Stimulated activated memory B cell treated with anti-CD40 and anti-IgM and Interleukin-4, amounts not matched to agents 10 μg/mL and 1 μg/mL and 100 μg/mL, for 72 hours (primary cell): ENCODE data around the gene CHRM5.
"Not testable (repeated sequence)": the region's sequence is repeated elsewhere in the genome, so short reads cannot be mapped to it uniquely, and the experiment has no call there.

ENCODE experiments used
- ATAC-seq: fragments of 150-1000 bp; cut with Tn5 transposase; 2 replicates; pipeline ENCODE4 v1.10.0; 2021
- H3K27ac Mint-ChIP-seq: one replicate; pipeline ENCODE4 v1.8.0; 2022; ENCODE audit warnings: mild to moderate bottlenecking, mixed read lengths
- H3K27me3 Mint-ChIP-seq: one replicate; pipeline ENCODE4 v1.8.0; 2022; ENCODE audit warnings: mixed read lengths
- H3K36me3 Mint-ChIP-seq: one replicate; pipeline ENCODE4 v1.8.0; 2022; ENCODE audit warnings: mixed read lengths
- H3K4me1 Mint-ChIP-seq: one replicate; pipeline ENCODE4 v1.8.0; 2022; ENCODE audit warnings: mixed read lengths
- H3K4me3 Mint-ChIP-seq: one replicate; pipeline ENCODE4 v1.8.0; 2022; ENCODE audit warnings: mild to moderate bottlenecking, moderate library complexity, mixed read lengths
- H3K9me3 Mint-ChIP-seq: one replicate; pipeline ENCODE4 v1.8.0; 2022; ENCODE audit warnings: mixed read lengths

Gene CHRM5

DNA sequence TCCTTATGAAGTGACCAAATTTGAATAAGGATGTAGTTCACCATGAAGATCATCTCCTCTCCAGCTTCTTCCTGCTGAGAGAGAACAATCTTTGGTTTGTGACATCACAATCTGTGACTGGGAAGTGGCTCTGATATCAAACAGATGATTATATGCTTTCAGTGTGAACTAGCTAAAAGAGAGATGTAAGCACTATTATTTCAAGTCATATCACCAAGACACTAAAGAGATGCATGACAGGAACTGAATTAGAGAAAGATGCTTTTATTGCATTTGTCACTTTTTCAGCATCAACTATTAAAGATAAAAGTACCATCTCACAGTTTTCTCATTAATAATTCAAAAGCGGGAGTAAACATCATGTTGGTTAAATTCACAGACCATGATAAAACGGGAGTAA is 3.5 kb downstream of the CHRM5 start:
- Mint-ChIP-seq H3K9me3 (no peaks in the 10 kb centered on the region), H3K27me3 (no peaks in the 10 kb centered on the region), H3K36me3 (peaks cover 5% of the 10 kb centered on the region), H3K4me1 (no peaks in the 10 kb centered on the region), H3K27ac (no peak overlapping the region), H3K4me3 (no peak overlapping the region)
- no peak for ATAC-seq

DNA sequence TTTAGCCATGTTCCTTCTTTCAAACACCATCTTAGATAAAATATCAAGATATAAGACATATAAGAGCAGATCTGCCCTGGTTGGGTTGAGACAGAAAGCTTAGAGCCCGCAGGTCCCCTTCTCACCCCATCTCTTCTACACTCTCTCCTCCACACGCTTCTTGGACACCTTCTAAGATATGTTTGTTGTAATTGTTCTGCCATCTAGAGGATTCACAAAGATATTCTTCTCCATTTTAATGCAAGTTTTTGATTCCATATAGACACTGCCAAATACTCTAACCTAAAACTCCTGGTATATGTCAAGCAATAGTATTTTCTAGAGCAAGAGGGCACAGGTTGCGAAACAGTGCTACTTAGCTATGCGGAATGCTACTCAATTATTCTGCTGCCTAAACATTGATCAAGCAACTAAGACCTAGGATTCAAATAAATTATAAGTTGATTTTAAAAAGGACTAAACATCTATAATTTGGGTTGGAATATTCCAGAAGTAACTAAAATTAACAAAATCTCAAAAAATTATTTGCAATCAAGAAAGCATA is 6.8 kb downstream of the CHRM5 start:
- Mint-ChIP-seq H3K9me3 (no peaks in the 10 kb centered on the region), H3K27ac (no peak overlapping the region), H3K36me3 (peaks cover 6% of the 10 kb centered on the region), H3K4me3 (no peak overlapping the region), H3K27me3 (no peaks in the 10 kb centered on the region), H3K4me1 (peaks cover 6% of the 10 kb centered on the region)
- no peak for ATAC-seq

DNA sequence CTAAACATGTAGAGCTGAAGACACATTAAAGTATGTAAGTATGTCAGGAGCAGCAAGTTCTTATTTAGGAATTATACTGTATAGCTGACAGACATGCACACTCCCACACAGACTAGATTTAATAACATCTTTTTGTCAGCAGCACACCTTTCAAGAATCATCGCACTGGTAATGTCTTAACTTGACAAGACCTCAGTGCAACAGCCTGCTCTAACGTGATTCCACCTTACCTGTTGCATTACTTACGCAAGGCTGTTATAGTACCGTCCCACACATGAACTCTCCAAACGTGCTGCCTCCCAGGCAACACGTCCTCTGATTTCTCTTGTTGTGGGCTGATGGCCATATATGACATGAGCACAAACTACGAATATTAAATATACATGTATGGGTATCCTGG is 11.9 kb downstream of the CHRM5 start:
- Mint-ChIP-seq H3K4me3 (no peak overlapping the region), H3K27ac (no peak overlapping the region), H3K9me3 (no peaks in the 10 kb centered on the region)

DNA sequence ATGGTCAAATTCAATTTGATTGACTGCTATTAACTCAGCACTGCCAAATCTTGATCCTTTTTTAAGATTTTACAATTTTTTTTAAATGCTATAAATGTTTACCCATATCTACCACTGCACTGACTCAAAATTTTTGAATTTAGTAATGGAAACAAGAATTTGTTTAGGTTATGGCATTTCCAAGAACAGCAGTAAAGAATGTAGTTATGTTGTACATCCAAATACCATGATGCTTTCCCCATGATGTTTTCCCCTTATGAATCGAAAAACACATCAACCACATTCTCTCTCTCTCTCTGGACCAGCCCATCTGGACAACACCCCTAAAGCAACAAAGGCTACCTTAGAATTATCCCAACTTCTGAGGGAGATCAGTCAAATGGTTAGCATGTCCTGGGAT is 14.2 kb downstream of the CHRM5 start:
- H3K36me3 Mint-ChIP-seq: peaks cover 5% of the 10 kb centered on the region
- no peak for ATAC-seq
- no peak overlapping the region for H3K4me3 Mint-ChIP-seq
- peaks cover 5% of the 10 kb centered on the region for H3K4me1 Mint-ChIP-seq
- H3K9me3 Mint-ChIP-seq: no peaks in the 10 kb centered on the region
- H3K27me3 Mint-ChIP-seq: no peaks in the 10 kb centered on the region
- H3K27ac Mint-ChIP-seq: no peak overlapping the region

More for the DNA sequence above, 11.9 kb downstream of the CHRM5 start:
- ATAC-seq: no peak
- H3K36me3 Mint-ChIP-seq: peaks cover 6% of the 10 kb centered on the region
- H3K4me1 Mint-ChIP-seq: peaks cover 6% of the 10 kb centered on the region
- no peaks in the 10 kb centered on the region for H3K27me3 Mint-ChIP-seq

GRCh38 chr15:33985287-33985686 is 17.0 kb downstream of the CHRM5 start:
- no peak overlapping the region for H3K4me3 Mint-ChIP-seq
- H3K9me3 Mint-ChIP-seq: no peaks in the 10 kb centered on the region
- no peaks in the 10 kb centered on the region for H3K4me1 Mint-ChIP-seq
- H3K36me3 Mint-ChIP-seq: peaks cover 8% of the 10 kb centered on the region
- ATAC-seq: no peak
- H3K27me3 Mint-ChIP-seq: no peaks in the 10 kb centered on the region
- no peak overlapping the region for H3K27ac Mint-ChIP-seq

DNA sequence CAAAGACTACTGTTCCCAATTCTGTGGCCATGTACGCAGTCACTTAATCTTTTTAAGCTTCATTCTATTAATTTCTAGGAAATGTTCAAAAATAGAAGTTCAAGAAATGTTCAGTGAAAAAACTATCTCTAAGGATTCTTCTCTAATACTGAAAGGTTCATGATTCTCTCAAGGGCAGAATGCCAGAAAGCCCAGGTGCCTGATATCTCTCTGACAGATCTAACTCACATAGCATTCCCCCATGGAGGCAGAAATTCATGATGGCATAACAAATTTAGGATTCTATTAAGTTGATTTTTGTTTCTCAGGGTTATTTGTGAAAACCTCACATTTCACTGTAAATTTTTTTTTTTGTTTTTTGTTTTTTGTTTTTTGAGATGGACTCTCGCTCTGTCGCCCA is 17.5 kb downstream of the CHRM5 start:
- no peak overlapping the region for H3K4me3 Mint-ChIP-seq
- no peak for ATAC-seq
- H3K4me1 Mint-ChIP-seq: no peaks in the 10 kb centered on the region
- peaks cover 8% of the 10 kb centered on the region for H3K36me3 Mint-ChIP-seq
- H3K27me3 Mint-ChIP-seq: no peaks in the 10 kb centered on the region
- no peak overlapping the region for H3K27ac Mint-ChIP-seq
- H3K9me3 Mint-ChIP-seq: no peaks in the 10 kb centered on the region

- H3K36me3 Mint-ChIP-seq: peaks cover 15% of the 10 kb centered on the region
- ATAC-seq: no peak
- no peaks in the 10 kb centered on the region for H3K27me3 Mint-ChIP-seq
- no peak overlapping the region for H3K4me3 Mint-ChIP-seq
- no peak overlapping the region for H3K27ac Mint-ChIP-seq
- H3K9me3 Mint-ChIP-seq: no peaks in the 10 kb centered on the region
- peaks cover 7% of the 10 kb centered on the region for H3K4me1 Mint-ChIP-seq
Observed at GRCh38 chr15:33987444-33987843, 19.1 kb downstream of the CHRM5 start.

DNA sequence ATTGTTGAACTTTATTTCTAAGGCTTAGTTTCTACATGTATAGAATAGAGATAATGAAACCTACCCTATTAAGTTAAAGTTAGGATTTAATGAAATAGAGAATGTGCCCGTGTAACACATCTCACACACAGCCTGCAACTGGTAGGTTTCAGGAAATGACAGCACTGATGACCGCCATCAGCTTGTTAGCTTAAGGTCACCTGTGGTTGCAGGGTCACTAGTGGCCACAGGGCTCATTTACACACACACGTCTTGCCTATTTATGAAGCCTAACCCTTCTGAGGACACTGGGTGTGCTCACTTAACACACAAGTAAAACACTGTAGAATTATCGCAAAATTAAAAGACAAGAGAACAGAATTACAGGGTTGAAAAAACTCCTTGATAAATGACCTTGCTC is 20.1 kb downstream of the CHRM5 start:
- Mint-ChIP-seq H3K27ac (no peak overlapping the region), H3K9me3 (no peaks in the 10 kb centered on the region), H3K4me1 (peaks cover 7% of the 10 kb centered on the region), H3K27me3 (no peaks in the 10 kb centered on the region), H3K36me3 (peaks cover 15% of the 10 kb centered on the region), H3K4me3 (no peak overlapping the region)
- no peak for ATAC-seq

- H3K27ac Mint-ChIP-seq: no peak overlapping the region
- peaks cover 7% of the 10 kb centered on the region for H3K4me1 Mint-ChIP-seq
- no peak overlapping the region for H3K4me3 Mint-ChIP-seq
- peaks cover 10% of the 10 kb centered on the region for H3K36me3 Mint-ChIP-seq
- no peak for ATAC-seq
- no peaks in the 10 kb centered on the region for H3K9me3 Mint-ChIP-seq
- no peaks in the 10 kb centered on the region for H3K27me3 Mint-ChIP-seq
Observed at GRCh38 chr15:33994005-33994615, 25.8 kb downstream of the CHRM5 start.

DNA sequence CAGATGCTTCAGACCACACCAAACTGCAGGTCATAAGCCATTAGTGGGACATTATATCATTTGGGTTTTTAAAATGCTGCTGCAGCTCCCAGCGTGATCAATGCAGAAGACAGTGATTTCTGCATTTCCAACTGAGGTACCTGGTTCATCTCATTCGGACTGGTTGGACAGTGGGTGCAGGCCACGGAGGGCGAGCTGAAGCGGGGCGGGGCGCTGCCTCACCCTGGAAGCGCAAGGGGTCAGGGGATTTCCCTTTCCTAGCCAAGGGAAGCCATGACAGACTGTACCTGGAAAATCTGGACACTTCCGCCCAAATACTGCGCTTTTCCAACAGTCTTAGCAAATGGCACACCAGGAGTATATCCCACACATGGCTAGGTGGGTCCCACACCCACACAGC is 27.4 kb downstream of the CHRM5 start:
- not testable (repeated sequence) for ATAC-seq, H3K4me1 Mint-ChIP-seq, H3K9me3 Mint-ChIP-seq, H3K27me3 Mint-ChIP-seq, H3K4me3 Mint-ChIP-seq, H3K27ac Mint-ChIP-seq, H3K36me3 Mint-ChIP-seq

DNA sequence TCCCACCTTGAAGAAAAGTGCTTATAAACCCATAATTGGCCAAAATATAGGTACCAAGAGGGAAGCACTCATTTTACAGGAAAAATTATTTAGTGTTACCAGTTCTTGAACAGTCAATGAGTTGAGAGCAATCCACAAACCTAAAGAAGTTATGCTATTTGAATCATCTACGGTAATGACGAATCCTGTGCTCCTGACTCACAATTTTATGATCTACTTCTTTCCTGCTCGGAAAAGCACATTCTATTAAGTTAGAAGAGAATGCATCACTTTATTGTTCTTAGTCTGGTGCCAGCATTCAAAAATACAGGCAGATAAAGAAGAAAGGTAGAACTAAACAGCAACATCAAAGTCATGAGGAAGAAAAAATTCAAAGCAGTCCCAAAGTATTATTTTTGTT is 33.2 kb downstream of the CHRM5 start:
- H3K27ac Mint-ChIP-seq: no peak overlapping the region
- H3K4me3 Mint-ChIP-seq: no peak overlapping the region
- H3K9me3 Mint-ChIP-seq: no peaks in the 10 kb centered on the region
- peaks cover 11% of the 10 kb centered on the region for H3K36me3 Mint-ChIP-seq
- H3K4me1 Mint-ChIP-seq: no peaks in the 10 kb centered on the region
- no peaks in the 10 kb centered on the region for H3K27me3 Mint-ChIP-seq
- ATAC-seq: no peak

DNA sequence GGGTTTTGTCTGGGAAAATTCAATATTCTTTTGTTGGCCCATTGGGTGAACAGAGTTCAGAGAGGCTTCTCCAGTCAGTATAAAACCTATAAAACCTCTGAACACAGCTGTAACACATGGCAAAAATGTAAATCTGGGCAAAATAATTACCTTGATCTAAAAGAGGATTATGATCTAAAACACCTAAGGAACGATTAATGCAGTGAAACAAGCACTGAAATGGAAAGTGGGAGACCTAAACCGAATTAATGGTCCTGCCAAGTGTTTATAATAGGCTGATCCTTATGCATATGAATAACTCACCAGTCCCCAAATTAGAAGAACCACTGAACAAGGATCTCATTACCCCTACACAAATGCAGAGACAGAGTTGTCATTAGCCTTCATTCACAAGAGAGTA is 38.1 kb downstream of the CHRM5 start:
- Mint-ChIP-seq H3K36me3 (peaks cover 9% of the 10 kb centered on the region), H3K4me3 (no peak overlapping the region), H3K9me3 (no peaks in the 10 kb centered on the region), H3K27me3 (no peaks in the 10 kb centered on the region), H3K4me1 (no peaks in the 10 kb centered on the region), H3K27ac (no peak overlapping the region)
- ATAC-seq: no peak

GRCh38 chr15:34009656-34010055 is 41.4 kb downstream of the CHRM5 start:
- Mint-ChIP-seq H3K4me1 (peaks cover 4% of the 10 kb centered on the region), H3K4me3 (no peak overlapping the region), H3K9me3 (no peaks in the 10 kb centered on the region), H3K27ac (no peak overlapping the region), H3K27me3 (no peaks in the 10 kb centered on the region), H3K36me3 (no peaks in the 10 kb centered on the region)
- ATAC-seq: no peak

- H3K9me3 Mint-ChIP-seq: no peaks in the 10 kb centered on the region
- H3K36me3 Mint-ChIP-seq: no peaks in the 10 kb centered on the region
- H3K27me3 Mint-ChIP-seq: no peaks in the 10 kb centered on the region
- no peak overlapping the region for H3K4me3 Mint-ChIP-seq
- H3K4me1 Mint-ChIP-seq: peaks cover 4% of the 10 kb centered on the region
- no peak for ATAC-seq
- no peak overlapping the region for H3K27ac Mint-ChIP-seq
Observed at GRCh38 chr15:34010921-34011320, 42.6 kb downstream of the CHRM5 start.

DNA sequence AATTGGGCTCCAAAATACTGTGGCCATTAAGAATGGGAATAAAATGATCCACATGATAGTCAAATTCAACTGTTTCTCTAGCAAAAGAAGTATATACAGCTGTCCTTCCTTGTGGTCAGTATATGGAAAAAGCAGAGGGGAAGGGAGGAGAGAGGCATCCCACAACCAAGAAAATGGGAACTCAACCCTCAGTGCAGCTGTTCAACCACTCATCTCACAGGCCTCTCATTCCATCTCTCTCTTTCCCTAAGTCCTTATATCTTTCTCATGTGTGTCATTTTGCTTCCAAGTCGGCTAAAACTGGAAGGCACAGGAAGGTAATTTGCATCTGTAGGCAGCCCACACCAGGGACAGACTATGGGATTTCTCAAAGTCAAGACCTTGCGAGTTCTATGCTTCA is 43.2 kb downstream of the CHRM5 start:
- Mint-ChIP-seq H3K9me3 (no peaks in the 10 kb centered on the region), H3K27ac (no peak overlapping the region), H3K4me3 (no peak overlapping the region), H3K4me1 (peaks cover 4% of the 10 kb centered on the region), H3K27me3 (no peaks in the 10 kb centered on the region), H3K36me3 (no peaks in the 10 kb centered on the region)
- ATAC-seq: no peak

- Mint-ChIP-seq H3K4me3 (no peak overlapping the region), H3K27ac (no peak overlapping the region), H3K36me3 (peaks cover 5% of the 10 kb centered on the region), H3K4me1 (peaks cover 4% of the 10 kb centered on the region), H3K27me3 (no peaks in the 10 kb centered on the region), H3K9me3 (no peaks in the 10 kb centered on the region)
- ATAC-seq: no peak
Observed at GRCh38 chr15:34012461-34013028, 44.2 kb downstream of the CHRM5 start.
